Measurements from ENCODE around the gene KAZALD1. TPM values are rescaled to one million over a fixed set of nuclear protein-coding genes. Genes with fewer than 3 reads are reported as not detected.
A peak's percentile ranks its signal among the peaks of the same experiment; 100 is the strongest.

Gene KAZALD1
- total and polyA plus RNA-seq, 12 donors = 3.3 to 16.5 (median 9.9) TPM

DNA sequence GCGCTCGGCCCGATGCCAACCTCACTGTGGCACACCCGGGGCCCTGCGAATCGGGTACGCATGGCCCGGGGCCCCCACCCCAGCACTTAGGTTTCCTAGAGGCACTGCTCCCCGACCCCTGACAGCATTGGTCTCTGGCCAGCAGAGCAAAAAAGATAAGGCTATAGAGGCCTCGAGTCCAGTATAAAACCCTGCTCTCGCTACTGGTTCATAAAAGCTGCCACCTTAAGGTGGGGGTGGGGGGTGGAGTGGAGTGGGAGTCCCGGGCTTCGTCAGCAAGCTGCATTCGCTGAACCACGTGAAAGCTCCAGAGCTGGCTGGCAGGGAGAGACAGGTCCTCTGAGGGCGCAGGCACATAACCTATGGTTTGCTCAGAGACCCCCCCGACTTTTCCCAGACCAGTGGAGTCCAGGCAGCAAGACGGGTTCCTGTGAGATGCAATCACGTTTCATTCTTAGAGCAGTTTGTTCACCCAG, 1.3 kb downstream of the KAZALD1 start:
- peaks cover 13 to 77% (median 69%) of the 10 kb centered on the region in 9 donors for H3K4me1 ChIP-seq
- TF ChIP-seq, protein P1, sequence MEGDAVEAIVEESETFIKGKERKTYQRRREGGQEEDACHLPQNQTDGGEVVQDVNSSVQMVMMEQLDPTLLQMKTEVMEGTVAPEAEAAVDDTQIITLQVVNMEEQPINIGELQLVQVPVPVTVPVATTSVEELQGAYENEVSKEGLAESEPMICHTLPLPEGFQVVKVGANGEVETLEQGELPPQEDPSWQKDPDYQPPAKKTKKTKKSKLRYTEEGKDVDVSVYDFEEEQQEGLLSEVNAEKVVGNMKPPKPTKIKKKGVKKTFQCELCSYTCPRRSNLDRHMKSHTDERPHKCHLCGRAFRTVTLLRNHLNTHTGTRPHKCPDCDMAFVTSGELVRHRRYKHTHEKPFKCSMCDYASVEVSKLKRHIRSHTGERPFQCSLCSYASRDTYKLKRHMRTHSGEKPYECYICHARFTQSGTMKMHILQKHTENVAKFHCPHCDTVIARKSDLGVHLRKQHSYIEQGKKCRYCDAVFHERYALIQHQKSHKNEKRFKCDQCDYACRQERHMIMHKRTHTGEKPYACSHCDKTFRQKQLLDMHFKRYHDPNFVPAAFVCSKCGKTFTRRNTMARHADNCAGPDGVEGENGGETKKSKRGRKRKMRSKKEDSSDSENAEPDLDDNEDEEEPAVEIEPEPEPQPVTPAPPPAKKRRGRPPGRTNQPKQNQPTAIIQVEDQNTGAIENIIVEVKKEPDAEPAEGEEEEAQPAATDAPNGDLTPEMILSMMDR (IDR thresholded peaks at IDR 0.05) = no peak
- ATAC-seq = no peak
- peaks cover 0 to 62% (median 0%) of the 10 kb centered on the region in 7 donors for H3K27me3 ChIP-seq
- no peaks in the 10 kb centered on the region for H3K9me3 ChIP-seq
- WGBS, 2 donors = 10 to 12% methylated on average over 19 of the region's 19 CpGs
- H3K36me3 ChIP-seq = no peaks in the 10 kb centered on the region
- no peak for DNase-seq
- peak overlapping the region; percentile 92 to 99 (median 98) for H3K27ac ChIP-seq
- intact Hi-C loops (cut with DNase I) = loop anchor here in 2 of 10 donors (5.0 to 10.0 kb wide), 3 partner anchors 66 to 79 kb away; partner anchors contain the start of gene LZTS2 (in 2 of the 2)
- peak overlapping the region in 9 of 10 donors; percentile 52 to 90 (median 76) for H3K4me3 ChIP-seq

DNA sequence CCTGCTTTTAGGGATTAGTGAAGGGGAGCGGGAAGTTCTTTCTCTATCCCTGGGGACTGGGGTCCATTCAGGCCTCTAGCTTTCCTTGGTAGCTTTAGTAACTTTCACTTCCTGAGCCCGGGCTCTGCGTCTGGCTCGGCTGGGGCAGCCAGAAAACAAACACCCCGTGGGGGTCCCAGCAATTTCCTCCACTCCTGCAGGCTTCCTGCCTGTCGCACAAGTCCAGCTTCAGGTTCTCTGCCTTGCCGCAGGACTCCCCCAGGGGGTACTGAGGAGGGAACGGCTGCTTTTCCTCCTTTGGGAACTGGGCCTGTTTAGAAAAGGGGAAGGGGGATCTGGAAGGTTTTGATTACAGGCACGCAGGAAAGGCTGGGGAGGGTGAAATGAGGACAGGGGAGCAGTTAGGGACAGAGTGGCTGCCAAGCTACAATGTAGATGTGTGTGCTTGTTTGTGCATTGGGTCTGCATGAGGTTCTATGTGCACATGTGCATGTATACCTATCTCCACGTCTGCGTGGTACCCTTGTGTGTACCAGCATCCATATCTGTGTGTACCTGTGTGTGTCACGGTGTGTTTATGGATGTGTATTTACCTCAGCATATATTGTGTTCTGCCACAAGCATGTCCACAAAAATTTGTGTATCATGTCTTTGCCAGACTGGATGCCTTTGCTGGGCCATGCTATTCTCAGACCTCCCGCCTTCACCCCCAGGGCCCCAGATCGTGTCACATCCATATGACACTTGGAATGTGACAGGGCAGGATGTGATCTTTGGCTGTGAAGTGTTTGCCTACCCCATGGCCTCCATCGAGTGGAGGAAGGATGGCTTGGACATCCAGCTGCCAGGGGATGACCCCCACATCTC, 2.0 kb downstream of the KAZALD1 start:
- ATAC-seq = no peak
- H3K4me1 ChIP-seq = peaks cover 13 to 77% (median 69%) of the 10 kb centered on the region in 9 donors
- H3K27me3 ChIP-seq = peaks cover 0 to 62% (median 0%) of the 10 kb centered on the region in 7 donors
- intact Hi-C loops (cut with DNase I) = loop anchor here in 2 of 10 donors (5.0 to 10.0 kb wide), 3 partner anchors 66 to 79 kb away; partner anchors contain the start of gene LZTS2 (in 2 of the 2)
- peak in 1 of 2 donors; percentile 42 for DNase-seq
- H3K9me3 ChIP-seq = no peaks in the 10 kb centered on the region
- no peaks in the 10 kb centered on the region for H3K36me3 ChIP-seq
- H3K27ac ChIP-seq = peak overlapping the region in 8 of 10 donors; percentile 92 to 99 (median 98)
- 39 to 51% methylated on average over 15 of the region's 15 CpGs for WGBS, 2 donors
- peak overlapping the region in 8 of 10 donors; percentile 52 to 90 (median 74) for H3K4me3 ChIP-seq
- TF ChIP-seq, protein P1 (IDR thresholded peaks at IDR 0.05) = no peak

DNA sequence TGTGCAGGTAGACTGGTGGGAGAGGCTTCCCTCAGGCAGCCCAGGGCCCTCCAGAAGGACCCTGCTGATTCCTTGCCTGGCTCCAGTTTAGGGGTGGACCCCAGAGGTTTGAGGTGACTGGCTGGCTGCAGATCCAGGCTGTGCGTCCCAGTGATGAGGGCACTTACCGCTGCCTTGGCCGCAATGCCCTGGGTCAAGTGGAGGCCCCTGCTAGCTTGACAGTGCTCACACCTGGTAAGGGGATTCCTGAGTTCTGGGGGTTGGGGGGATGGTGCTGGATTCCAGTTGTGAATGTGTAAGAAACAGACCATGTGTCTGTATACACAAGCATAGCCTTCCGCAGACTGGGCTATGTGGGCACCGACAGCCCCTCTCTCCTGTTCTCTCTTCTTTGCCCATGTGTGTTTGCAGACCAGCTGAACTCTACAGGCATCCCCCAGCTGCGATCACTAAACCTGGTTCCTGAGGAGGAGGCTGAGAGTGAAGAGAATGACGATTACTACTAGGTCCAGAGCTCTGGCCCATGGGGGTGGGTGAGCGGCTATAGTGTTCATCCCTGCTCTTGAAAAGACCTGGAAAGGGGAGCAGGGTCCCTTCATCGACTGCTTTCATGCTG, 2.7 kb downstream of the KAZALD1 start:
- 87 to 90% methylated on average over 9 of the region's 9 CpGs for WGBS, 2 donors
- H3K4me3 ChIP-seq = no peak overlapping the region
- DNase-seq (no peak), ATAC-seq (no peak)
- H3K27ac ChIP-seq = peak overlapping the region in 7 of 10 donors; percentile 86 to 99 (median 97)
- H3K27me3 ChIP-seq = peaks cover 0 to 62% (median 0%) of the 10 kb centered on the region in 7 donors
- TF ChIP-seq, protein P1 (IDR thresholded peaks at IDR 0.05) = no peak
- H3K36me3 ChIP-seq = no peaks in the 10 kb centered on the region
- peaks cover 13 to 77% (median 66%) of the 10 kb centered on the region in 9 donors for H3K4me1 ChIP-seq
- no peaks in the 10 kb centered on the region for H3K9me3 ChIP-seq
- intact Hi-C loops (cut with DNase I) = loop anchor here in 2 of 10 donors (5.0 to 10.0 kb wide), 3 partner anchors 67 to 78 kb away; partner anchors contain the start of gene LZTS2 (in 2 of the 2)
